Measurements from ENCODE around the gene MDFI. TPM values are rescaled to one million over a fixed set of nuclear protein-coding genes. Genes with fewer than 3 reads are reported as not detected.
A peak's percentile ranks its signal among the peaks of the same experiment; 100 is the strongest.

Gene MDFI
- total RNA-seq, 2 donors from 2014 or later, result not detected

DNA sequence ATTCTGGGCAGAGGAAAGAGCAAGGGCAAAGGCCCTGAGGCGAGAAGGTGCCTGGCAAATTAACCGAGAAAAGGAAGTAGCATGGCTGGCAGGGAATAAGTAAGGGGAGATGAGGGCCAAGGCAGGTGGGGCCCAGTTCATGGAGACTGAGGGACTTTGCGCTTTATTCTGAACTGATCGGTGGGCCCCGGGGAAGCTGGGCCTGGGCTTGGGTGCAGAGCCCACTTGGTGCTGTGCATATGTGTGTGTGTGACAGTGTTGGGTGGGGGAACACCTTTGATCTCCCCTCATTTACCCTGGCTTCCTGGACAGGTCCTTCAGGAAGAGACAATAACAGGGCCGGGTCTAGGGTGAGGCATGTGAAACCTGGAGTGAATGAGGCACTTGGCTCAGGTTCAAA lies 2.9 kb upstream of the MDFI start:
- H3K27ac Mint-ChIP-seq, result no peak overlapping the region
- ATAC-seq (replicated peaks), result no peak
- no peak overlapping the region for H3K4me3 Mint-ChIP-seq
- no peaks in the 10 kb centered on the region for H3K9me3 Mint-ChIP-seq
- H3K36me3 Mint-ChIP-seq (ENCODE audit: low read depth), result no peaks in the 10 kb centered on the region
- H3K27me3 Mint-ChIP-seq, result peaks cover 42% of the 10 kb centered on the region
- H3K4me1 Mint-ChIP-seq, result no peaks in the 10 kb centered on the region

DNA sequence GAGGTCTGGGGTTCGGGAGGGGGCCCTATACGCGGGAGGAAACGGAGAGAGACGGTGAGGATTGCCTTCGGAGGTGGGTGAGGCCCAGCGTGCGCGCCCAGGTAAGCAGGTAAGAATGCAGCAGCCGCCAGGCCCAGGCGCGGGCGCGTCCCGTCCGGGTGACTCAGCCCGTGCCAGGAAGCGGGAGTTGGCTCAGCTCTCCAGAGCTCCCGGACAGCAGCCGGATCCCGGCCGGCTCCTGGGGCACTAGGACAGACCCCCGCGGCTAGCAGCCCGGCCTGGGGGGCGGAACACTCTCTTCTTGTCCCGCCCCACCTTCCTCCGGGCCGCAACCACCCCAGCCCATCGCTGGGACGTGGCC lies 1.5 kb upstream of the MDFI start:
- Mint-ChIP-seq H3K4me1 (no peaks in the 10 kb centered on the region), H3K27ac (no peak overlapping the region), H3K36me3 (ENCODE audit: low read depth) (no peaks in the 10 kb centered on the region), H3K9me3 (no peaks in the 10 kb centered on the region), H3K27me3 (peaks cover 35% of the 10 kb centered on the region), H3K4me3 (peak overlapping the region; percentile 29)
- no peak for ATAC-seq (replicated peaks)

DNA sequence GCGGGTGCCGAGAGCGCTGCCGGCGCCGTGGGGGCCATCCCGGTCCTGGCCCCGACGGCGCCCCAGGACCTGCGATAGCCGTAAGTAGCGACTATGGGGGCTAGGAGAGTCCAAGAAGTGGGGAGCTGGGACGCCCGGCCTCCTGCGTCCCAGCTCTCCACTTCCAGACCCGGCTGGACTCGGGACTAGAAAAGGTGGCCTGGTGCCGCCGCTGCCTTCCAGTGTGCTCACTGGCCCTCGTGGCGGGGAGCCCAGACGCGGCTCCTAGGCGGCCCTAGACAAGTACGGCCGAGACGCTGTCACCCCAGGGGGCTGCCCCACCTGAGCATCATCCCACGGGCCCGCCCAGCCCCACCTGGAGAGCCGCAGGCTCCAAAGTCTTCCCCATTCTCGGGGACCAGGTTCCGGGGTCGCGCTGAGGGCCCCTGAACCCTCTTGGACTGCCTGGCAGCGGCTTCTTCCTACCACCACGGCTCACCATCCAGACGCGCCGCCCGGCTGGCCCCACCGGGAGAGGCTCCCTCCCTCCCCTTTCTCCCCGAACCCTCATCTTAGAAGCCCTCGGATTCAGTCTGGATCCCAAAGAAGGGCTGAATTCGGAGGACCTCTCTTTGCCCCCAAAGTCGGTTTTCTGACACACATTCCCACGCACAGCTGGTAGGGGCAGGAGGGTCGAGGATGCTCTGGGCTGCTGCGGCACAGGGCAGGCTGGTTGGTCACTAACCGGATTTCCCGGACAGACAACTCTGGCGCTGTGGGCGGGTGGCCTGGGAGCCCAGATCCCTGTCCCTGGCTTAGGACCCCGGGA lies 870 bp upstream of the MDFI start:
- H3K4me3 Mint-ChIP-seq, result peak overlapping the region; percentile 54
- H3K36me3 Mint-ChIP-seq (ENCODE audit: low read depth), result no peaks in the 10 kb centered on the region
- H3K27me3 Mint-ChIP-seq, result peaks cover 33% of the 10 kb centered on the region
- no peaks in the 10 kb centered on the region for H3K9me3 Mint-ChIP-seq
- ATAC-seq (replicated peaks), result no peak
- H3K27ac Mint-ChIP-seq, result no peak overlapping the region
- no peaks in the 10 kb centered on the region for H3K4me1 Mint-ChIP-seq

DNA sequence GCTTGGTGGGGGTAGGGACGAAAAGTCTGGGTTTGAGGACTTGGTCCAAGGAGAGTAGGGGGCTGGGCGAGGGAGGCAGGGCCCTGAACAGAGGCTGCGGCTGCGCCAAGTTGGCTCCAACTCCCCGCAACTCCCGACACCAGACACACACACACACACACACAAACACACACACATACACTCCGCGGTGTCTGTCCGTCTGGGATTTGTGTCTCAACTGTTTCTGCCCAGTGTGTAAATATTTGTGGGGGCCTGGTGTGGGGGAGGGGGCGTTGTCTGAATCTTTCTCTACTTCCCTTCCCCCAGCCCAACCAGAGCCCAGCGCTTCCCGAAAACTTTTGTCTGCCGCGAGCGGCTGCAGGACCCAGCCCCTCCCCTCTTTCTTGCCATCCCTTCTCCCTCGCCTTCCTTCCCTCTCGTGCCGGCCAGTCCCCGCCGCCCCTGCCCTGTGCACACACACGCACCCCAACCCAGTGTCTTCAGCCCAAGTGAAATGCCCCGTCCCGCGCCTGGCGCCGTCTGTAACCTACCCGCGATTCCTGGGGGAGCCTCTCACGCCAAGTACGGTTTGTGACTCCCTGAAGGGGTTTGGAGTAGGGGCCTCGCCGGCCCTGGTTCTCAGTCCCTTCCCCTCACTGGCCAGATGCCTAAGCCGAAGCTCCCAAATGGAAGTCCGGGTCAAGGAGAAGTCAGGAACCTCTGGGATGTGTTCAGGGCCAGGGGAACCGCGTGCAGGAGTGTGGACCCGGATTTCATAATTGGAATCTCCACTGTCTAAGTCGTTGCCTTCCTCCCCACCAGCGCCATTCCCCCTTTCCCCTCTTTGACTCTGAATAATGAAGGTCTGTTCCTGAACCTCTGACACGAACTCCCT lies 904 bp downstream of the MDFI start:
- ATAC-seq (replicated peaks), result no peak
- H3K27me3 Mint-ChIP-seq, result peaks cover 33% of the 10 kb centered on the region

DNA sequence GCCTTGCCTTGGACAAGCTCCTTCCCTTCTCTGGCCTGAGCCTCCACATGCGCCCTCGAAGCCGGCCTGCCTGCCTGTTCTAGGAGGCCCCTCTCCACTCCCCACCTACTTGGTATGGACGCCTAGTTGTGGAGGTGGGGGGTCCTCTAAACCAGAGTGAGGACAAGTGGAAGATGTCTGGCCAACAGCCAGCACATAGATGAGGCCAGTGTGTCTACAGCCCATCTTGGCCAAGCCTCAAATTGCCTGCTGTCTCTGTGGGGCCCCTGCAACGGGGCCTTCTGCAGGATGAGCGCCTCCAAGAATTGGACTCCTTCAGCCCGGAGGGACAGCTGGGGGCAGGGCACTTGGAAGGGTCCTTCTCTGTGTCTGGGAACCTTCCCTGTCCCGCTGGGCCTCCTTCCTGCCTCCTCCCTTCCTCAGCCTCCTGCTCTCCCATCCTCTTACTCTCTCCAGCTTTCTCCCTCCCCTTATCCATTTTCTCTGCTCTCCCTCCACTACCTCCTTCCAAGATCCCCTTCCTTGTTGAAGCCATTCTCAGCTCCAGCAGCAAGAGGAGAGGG lies 1.6 kb downstream of the MDFI start:
- no peaks in the 10 kb centered on the region for H3K36me3 Mint-ChIP-seq (ENCODE audit: low read depth)
- no peak overlapping the region for H3K4me3 Mint-ChIP-seq
- no peak overlapping the region for H3K27ac Mint-ChIP-seq
- no peaks in the 10 kb centered on the region for H3K4me1 Mint-ChIP-seq
- ATAC-seq (replicated peaks), result no peak
- no peaks in the 10 kb centered on the region for H3K9me3 Mint-ChIP-seq
- peaks cover 33% of the 10 kb centered on the region for H3K27me3 Mint-ChIP-seq

More for the DNA sequence above, 904 bp downstream of the MDFI start:
- no peaks in the 10 kb centered on the region for H3K4me1 Mint-ChIP-seq
- H3K4me3 Mint-ChIP-seq, result no peak overlapping the region
- H3K36me3 Mint-ChIP-seq (ENCODE audit: low read depth), result no peaks in the 10 kb centered on the region
- H3K27ac Mint-ChIP-seq, result no peak overlapping the region
- no peaks in the 10 kb centered on the region for H3K9me3 Mint-ChIP-seq

DNA sequence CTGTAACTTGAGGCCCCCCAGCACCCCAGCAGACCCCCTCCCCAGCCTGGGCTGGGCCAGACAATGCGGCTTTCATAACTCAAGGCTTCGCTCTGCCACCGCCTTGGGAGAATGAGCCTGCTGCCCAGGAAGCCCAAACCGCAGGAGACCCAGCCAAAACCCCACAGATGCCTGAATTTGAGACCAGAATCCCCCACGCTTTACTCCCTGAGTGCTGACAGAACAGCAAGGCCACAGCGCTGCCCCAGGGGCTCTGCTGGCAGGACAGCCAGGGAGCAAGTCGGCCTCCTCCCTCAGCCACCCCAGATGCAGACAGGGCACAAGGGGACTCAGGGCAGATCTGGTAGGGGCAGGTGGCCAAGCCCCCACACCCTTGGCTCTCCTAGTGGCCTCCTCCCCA lies 2.2 kb downstream of the MDFI start:
- Mint-ChIP-seq H3K9me3 (no peaks in the 10 kb centered on the region), H3K4me1 (no peaks in the 10 kb centered on the region)

DNA sequence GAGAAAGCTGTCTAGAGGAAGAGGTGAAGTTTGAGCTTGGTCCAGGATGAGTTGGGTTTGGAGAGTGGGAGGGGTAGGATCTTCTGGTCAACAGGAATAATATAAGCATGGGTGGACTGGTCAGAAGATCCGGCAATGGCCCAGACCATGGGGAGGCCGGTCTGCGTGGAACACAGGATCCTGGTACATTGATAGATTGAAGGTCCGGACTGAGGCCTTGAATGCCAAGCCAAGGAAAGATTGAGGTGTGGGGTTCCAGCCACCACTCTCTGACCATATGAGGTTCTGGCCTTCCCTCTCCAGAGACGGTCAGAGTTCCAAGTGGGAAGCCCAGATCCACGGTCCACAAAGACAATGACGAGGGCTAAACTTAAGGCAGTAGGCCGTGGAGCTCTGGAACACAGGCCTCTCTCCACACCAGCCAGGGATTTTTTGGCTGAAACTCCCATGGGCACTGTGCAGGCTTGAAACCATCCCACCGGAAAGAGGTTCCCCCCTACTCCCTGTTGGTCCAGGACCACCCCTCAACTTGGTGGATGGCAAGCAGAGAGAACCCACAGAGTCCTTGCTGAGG lies 3.2 kb downstream of the MDFI start:
- H3K9me3 Mint-ChIP-seq, result no peaks in the 10 kb centered on the region
- ATAC-seq (replicated peaks), result no peak
- peaks cover 29% of the 10 kb centered on the region for H3K27me3 Mint-ChIP-seq
- H3K4me1 Mint-ChIP-seq, result no peaks in the 10 kb centered on the region
- H3K4me3 Mint-ChIP-seq, result no peak overlapping the region
- no peak overlapping the region for H3K27ac Mint-ChIP-seq
- H3K36me3 Mint-ChIP-seq (ENCODE audit: low read depth), result no peaks in the 10 kb centered on the region

More for the DNA sequence above, 2.2 kb downstream of the MDFI start:
- Mint-ChIP-seq H3K27ac (no peak overlapping the region), H3K27me3 (peaks cover 29% of the 10 kb centered on the region), H3K4me3 (no peak overlapping the region), H3K36me3 (ENCODE audit: low read depth) (no peaks in the 10 kb centered on the region)
- ATAC-seq (replicated peaks), result no peak

DNA sequence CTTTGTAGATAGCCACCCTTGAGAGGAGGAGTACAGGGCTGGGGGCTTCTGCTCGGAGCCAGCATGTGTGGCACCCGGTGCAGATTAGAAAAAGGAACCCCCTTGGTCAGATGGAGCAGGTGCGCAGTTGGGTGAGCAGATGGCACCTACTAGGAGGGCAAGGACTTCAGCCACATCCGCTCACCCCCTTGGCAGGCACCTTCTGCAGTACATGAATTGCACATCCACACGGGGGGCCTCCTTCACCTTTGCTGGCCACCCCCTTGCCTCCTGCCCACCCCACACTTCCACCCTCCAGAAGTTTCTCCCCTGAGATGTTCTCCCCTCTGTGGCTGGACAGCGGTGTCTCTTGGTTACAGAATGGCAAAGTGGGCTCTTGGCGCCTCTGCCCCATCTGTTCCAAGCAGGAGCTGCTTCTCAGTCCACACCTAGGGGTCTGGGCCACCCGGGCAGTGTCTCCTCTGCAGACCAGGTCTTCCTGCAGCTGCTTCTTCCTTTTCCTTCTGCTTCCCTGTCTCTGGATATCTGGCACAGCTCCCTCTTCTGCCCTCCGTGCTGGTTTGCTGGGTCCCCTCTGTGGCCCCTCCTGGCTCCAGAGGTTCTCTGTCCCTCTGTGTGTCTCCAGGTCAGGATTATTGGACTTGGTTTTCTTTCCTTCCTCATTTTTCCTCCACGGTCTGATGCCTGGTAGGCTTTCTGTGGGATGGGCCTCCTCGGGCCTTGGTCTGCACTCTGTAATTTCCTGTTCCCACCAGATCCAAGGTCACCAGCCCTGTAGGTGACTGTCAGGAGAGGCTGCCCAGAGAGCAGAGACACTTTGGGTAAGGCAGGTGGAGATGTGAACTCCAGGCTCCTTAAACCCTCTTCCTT lies 4.1 kb downstream of the MDFI start:
- no peak for ATAC-seq (replicated peaks)
- no peaks in the 10 kb centered on the region for H3K36me3 Mint-ChIP-seq (ENCODE audit: low read depth)
- no peak overlapping the region for H3K27ac Mint-ChIP-seq
- peaks cover 26% of the 10 kb centered on the region for H3K27me3 Mint-ChIP-seq
- H3K9me3 Mint-ChIP-seq, result no peaks in the 10 kb centered on the region
- no peak overlapping the region for H3K4me3 Mint-ChIP-seq
- H3K4me1 Mint-ChIP-seq, result no peaks in the 10 kb centered on the region

DNA sequence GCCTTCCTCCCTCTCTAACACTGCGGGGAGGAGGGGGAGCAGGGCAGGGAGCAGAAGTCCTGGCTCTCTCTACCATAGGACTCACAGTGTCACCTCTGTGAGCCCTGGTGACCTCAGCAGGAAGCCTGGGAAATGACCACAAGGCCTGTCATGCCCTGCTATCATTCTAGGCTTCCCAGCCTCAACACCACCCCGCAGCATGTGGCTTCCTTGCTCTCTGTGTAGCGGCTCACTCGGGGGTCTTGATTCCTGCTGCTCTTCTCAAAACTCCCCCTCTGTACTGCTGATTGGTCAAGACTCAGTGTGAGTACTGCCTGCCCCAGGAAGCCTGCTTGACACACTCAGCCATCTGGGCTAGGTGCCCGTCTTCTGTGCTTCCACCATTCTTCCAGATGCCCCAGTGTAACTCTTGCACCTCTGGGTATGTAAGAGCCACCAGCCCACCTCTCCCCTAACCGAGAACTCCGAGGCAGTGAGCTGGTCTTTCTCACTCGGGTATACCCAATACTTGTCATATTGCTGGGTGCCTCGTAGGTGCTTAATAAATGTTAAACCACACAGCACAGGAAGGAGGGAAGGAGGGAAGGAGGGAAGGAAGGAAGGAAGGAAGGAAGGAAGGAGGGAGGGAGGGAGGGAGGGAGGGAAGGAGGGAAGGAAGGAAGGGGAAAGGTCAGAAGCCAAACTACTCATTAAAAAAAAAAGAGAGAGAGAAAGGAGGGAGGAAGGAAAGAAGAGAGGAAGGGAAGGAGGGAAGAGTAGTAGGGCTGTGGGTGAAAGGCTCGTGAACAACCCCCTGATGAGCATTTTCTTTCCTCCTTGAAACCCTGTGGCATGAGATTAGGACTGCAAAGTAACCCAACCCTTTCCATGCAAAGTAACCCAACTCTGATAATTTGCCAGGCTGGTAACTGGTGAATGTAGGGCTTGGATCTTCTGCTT lies 5.0 kb downstream of the MDFI start:
- Mint-ChIP-seq H3K36me3 (ENCODE audit: low read depth) (no peaks in the 10 kb centered on the region), H3K4me3 (no peak overlapping the region), H3K9me3 (no peaks in the 10 kb centered on the region), H3K27ac (no peak overlapping the region), H3K4me1 (no peaks in the 10 kb centered on the region), H3K27me3 (peaks cover 22% of the 10 kb centered on the region)
- ATAC-seq (replicated peaks), result no peak

DNA sequence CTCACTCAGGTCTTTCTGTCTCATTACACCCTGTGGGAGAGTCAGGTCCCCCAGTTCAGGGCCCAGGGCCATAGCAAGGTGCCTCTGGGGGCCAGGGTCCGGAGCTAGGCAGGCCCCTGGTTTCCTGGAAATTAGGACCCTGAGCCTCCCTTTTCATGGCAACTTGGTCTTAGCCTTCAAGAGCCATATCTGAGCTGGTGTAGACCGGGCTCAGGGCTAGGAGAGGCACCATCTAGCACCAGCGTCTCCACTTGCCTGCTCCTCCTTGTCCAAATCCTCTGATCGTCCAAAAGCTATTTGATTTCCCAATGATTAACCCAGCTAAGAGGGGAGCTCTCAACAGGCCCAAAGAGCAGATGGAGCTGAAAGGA lies 5.6 kb downstream of the MDFI start:
- H3K36me3 Mint-ChIP-seq (ENCODE audit: low read depth), result no peaks in the 10 kb centered on the region
- H3K9me3 Mint-ChIP-seq, result no peaks in the 10 kb centered on the region

DNA sequence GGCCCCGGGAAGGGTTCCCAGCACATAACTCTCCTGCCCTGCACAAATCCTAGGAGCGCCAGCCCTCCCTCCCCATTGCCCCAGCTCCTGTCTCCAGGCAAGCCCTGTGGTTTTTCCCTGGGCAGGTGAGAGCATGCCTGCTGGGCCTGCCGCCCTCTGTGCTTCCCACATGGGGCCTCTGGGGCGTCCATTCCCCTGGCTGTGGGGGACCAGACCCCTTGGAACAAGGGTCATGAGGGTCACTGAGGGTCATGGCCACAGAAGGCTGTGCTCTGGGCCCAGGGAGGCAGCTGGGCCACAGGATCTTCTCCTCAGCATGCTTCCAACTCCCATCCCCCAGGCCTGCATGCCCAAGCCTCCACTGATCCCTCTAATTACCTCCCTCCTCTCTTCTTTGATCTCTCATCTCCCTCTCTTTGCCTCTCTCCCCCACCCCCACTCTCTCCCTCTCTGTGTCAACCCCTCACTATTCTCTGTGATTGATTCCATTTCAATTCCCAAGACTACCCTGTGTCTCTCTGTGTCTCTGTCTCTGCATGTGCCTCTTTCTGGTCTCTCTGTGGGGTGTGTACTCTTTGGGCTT lies 6.1 kb downstream of the MDFI start:
- Mint-ChIP-seq H3K36me3 (ENCODE audit: low read depth) (no peaks in the 10 kb centered on the region), H3K27ac (no peak overlapping the region), H3K27me3 (peaks cover 18% of the 10 kb centered on the region), H3K9me3 (no peaks in the 10 kb centered on the region), H3K4me1 (no peaks in the 10 kb centered on the region), H3K4me3 (no peak overlapping the region)
- no peak for ATAC-seq (replicated peaks)

More for the DNA sequence above, 5.6 kb downstream of the MDFI start:
- Mint-ChIP-seq H3K4me1 (no peaks in the 10 kb centered on the region), H3K27me3 (peaks cover 22% of the 10 kb centered on the region), H3K4me3 (no peak overlapping the region), H3K27ac (no peak overlapping the region)
- ATAC-seq (replicated peaks), result no peak

DNA sequence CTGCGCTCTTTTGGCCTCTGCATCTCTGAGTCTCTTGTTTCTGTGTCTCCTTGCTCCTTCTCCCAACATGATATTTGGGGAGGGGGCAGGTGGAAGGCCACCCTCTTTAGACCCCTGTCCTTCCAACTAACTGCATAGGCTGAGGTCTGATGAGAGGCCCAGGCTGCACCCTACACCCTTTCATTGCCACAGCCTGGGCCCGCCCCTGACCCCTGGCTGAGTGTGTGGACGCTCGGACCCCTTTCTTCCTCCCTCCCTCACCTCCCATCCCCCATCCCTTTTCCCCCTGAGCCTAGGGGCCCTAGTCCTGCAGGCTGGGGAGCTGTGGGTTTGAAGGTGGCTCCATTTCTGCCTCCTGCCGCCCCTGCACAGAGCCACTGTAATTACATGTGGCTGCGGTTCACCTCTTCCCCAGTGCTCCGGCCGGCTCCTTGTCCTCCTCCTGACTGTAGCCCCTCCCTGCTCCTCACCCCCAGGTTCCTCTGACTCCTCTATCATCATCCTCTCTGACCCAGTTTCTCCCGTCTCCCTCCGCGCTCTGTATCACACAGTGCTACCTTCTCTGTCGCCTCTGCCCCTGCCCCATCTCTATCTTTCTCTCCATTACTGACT lies 6.8 kb downstream of the MDFI start:
- ATAC-seq (replicated peaks), result no peak
- Mint-ChIP-seq H3K9me3 (no peaks in the 10 kb centered on the region), H3K27ac (no peak overlapping the region), H3K36me3 (ENCODE audit: low read depth) (no peaks in the 10 kb centered on the region), H3K27me3 (peaks cover 12% of the 10 kb centered on the region), H3K4me3 (no peak overlapping the region), H3K4me1 (no peaks in the 10 kb centered on the region)

Measured in activated T-helper 17 cell treated with anti-CD3 and anti-CD28 coated beads, Interleukin-2, amount 50 U/mL, for 72 hours (primary cell).